CD4-positive, alpha-beta memory T cell (primary cell): Measurements from ENCODE around the gene TIAL1. TPM values are rescaled to one million over a fixed set of nuclear protein-coding genes. Genes with fewer than 3 reads are reported as not detected.
A peak's percentile ranks its signal among the peaks of the same experiment; 100 is the strongest.
"Not testable (repeated sequence)": the region's sequence is repeated elsewhere in the genome, so short reads cannot be mapped to it uniquely, and the experiment has no call there.

Experiments
- CTCF ChIA-PET: fragments of 350-600 bp; sonication (Branson Sonifier 250); formaldehyde crosslinking; loops from one replicate; lab custom pipeline; 2021; ENCODE audit warnings: inconsistent platforms; ENCODE audit not compliant: partially characterized antibody; lab: Charles Lee
- POLR2A ChIA-PET: fragments of 350-600 bp; sonication (Branson Sonifier 250); formaldehyde crosslinking; loops from one replicate; lab custom pipeline; 2021; ENCODE audit not compliant: partially characterized antibody; lab: Charles Lee
- DNase-seq, 5 donors: peaks; one replicate each; pipeline versions ENCODE4 v3.0.0 to v3.0.0-alpha.2; 2020 to 2022; ENCODE audit warnings: mixed read lengths in 1 of 5
- H3K27ac ChIP-seq: one replicate; pipeline ENCODE4 v1.7.0; 2013; ENCODE audit warnings: low read depth, low read length
- H3K27me3 ChIP-seq: 2 replicates; pipeline ENCODE4 v1.7.0; 2013; ENCODE audit warnings: mild to moderate bottlenecking, low read length, moderate library complexity; ENCODE audit not compliant: insufficient read depth
- H3K36me3 ChIP-seq: 2 replicates; pipeline ENCODE4 v1.7.0; 2013; ENCODE audit warnings: mild to moderate bottlenecking, low read length, moderate library complexity; ENCODE audit not compliant: insufficient read depth
- H3K4me1 ChIP-seq: 2 replicates; pipeline ENCODE4 v1.7.0; 2013; ENCODE audit warnings: mild to moderate bottlenecking, low read length, moderate library complexity; ENCODE audit not compliant: insufficient read depth
- H3K4me3 ChIP-seq, 2 donors: one replicate each; pipeline ENCODE4 v1.7.0; 2013; ENCODE audit warnings: low read length in 2 of 2, mild to moderate bottlenecking in 1 of 2
- H3K9me3 ChIP-seq, 2 donors: one replicate each; pipeline ENCODE4 v1.7.0; 2013; ENCODE audit warnings: low read length in 2 of 2, control low read depth in 1 of 2; ENCODE audit not compliant: control insufficient read depth in 1 of 2
- H3K27ac Mint-ChIP-seq, 7 donors: one replicate each; pipeline ENCODE4 v1.8.0; 2020 to 2021; ENCODE audit warnings: mixed read lengths in 7 of 7, mild to moderate bottlenecking in 6 of 7, inconsistent platforms in 3 of 7, moderate library complexity in 3 of 7
- H3K27me3 Mint-ChIP-seq, 2 donors: one replicate each; pipeline ENCODE4 v1.8.0; 2020 to 2021; ENCODE audit warnings: mixed read lengths in 2 of 2
- H3K36me3 Mint-ChIP-seq, 2 donors: one replicate each; pipeline ENCODE4 v1.8.0; 2020 to 2021; ENCODE audit warnings: mixed read lengths in 2 of 2, inconsistent platforms in 1 of 2, mild to moderate bottlenecking in 1 of 2
- H3K4me1 Mint-ChIP-seq, 4 donors: one replicate each; pipeline ENCODE4 v1.8.0; 2020 to 2021; ENCODE audit warnings: mixed read lengths in 4 of 4, mild to moderate bottlenecking in 1 of 4
- H3K4me3 Mint-ChIP-seq, 8 donors: one replicate each; pipeline ENCODE4 v1.8.0; 2020 to 2021; ENCODE audit warnings: mixed read lengths in 8 of 8, mild to moderate bottlenecking in 7 of 8, moderate library complexity in 6 of 8, inconsistent platforms in 3 of 8
- H3K9me3 Mint-ChIP-seq, 8 donors: one replicate each; pipeline ENCODE4 v1.8.0; 2020 to 2021; ENCODE audit warnings: mixed read lengths in 8 of 8, mild to moderate bottlenecking in 5 of 8, inconsistent platforms in 3 of 8, moderate library complexity in 1 of 8
- intact Hi-C: fragments of 100-400 bp; cut with micrococcal nuclease; formaldehyde crosslinking; loops from one replicate; pipeline ENCODE4 v1.15.1; 2023
- polyA plus RNA-seq, 2 donors: library from polyadenylated mRNA; unstranded; fragments of 300-500 nt; fragmentation: Illumina TruSeq; gene quantifications; one replicate each; pipeline ENCODE4 v1.2.3, GENCODE V29; 2021
- total RNA-seq, 2 experiments: library from RNA; stranded (reverse); gene quantifications; one replicate each; pipeline ENCODE4 v1.2.3, GENCODE V29; 2021

The TIAL1 gene
- total and polyA plus RNA-seq, 4 experiments from 2014 or later, result 8.8 to 212 (median 107) TPM

DNA sequence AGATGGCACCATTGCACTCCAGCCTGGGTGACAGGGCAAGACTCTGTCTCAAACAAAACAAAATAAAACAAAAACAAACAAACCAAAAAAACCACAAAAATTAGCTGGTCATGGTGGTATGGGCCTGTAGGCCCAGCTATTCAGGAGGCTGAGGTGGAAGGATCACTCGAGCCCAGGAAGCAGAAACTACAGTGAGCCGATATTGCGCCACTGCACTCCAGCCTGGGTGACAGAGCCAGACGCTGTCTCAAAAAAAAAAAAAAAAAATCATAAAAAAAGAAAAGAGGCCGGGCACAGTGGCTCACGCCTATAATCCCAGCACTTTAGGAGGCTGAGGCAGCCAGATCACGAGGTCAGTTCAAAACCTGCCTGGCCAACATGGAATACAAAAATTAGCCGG is 64.0 kb downstream of the TIAL1 start:
- H3K27me3 ChIP-seq, result not testable (repeated sequence)
- peaks cover 35 to 74% (median 53%) of the 10 kb centered on the region in 4 donors for H3K4me1 Mint-ChIP-seq

DNA sequence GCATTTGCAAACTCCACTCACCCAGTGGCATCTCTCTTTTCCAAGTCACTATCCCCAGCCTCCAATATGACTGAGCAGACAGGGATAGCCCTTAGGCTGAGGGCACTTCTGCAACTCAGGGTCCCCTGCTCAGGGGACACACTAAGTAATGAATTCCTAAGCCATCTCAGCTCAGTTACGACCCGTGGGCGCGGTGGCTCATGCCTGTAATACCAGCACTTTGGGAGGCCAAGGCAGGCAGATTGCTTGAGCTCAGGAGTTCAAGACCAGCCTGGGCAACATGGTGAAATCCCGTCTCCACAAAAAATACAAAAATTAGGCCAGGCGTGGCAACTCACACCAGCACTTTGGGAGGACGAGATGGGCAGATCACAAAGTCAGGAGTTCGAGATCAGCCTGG is 64.5 kb downstream of the TIAL1 start:
- ChIA-PET POLR2A (interaction anchor here (1.1 to 3.4 kb wide), 2 partner anchors 11 to 14 kb away, joined by 3 to 12 read pairs; partner anchors contain the start of gene RGS10), CTCF (interaction anchor here (2.2 kb wide), 1 partner anchor 10 kb away, joined by 10 read pairs; the partner anchor contains the start of gene RGS10)
- intact Hi-C loops, H3K27me3 Mint-ChIP-seq, H3K36me3 ChIP-seq, H3K36me3 Mint-ChIP-seq, H3K27me3 ChIP-seq, H3K9me3 ChIP-seq, H3K9me3 Mint-ChIP-seq, H3K27ac ChIP-seq, DNase-seq, H3K4me3 ChIP-seq: not testable (repeated sequence)
- Mint-ChIP-seq H3K4me3 (peak overlapping the region in 2 of 8 donors; percentile 17 to 31), H3K4me1 (peaks cover 34 to 74% (median 52%) of the 10 kb centered on the region in 4 donors), H3K27ac (peak overlapping the region in 4 of 7 donors; percentile 6 to 48 (median 40))
- peaks cover 52% of the 10 kb centered on the region for H3K4me1 ChIP-seq

More for the DNA sequence above, 64.0 kb downstream of the TIAL1 start:
- H3K27me3 Mint-ChIP-seq, H3K9me3 ChIP-seq, H3K4me3 Mint-ChIP-seq, intact Hi-C loops, DNase-seq, H3K27ac ChIP-seq, H3K4me3 ChIP-seq, H3K36me3 ChIP-seq, H3K9me3 Mint-ChIP-seq: not testable (repeated sequence)
- CTCF ChIA-PET, result interaction anchor here (0.7 to 2.2 kb wide), 3 partner anchors 9 to 44 kb away, joined by 4 to 10 read pairs (median 5); partner anchors contain the start of gene RGS10
- peak overlapping the region in 3 of 7 donors; percentile 41 to 48 (median 48) for H3K27ac Mint-ChIP-seq
- POLR2A ChIA-PET, result interaction anchor here (1.1 to 3.4 kb wide), 2 partner anchors 10 to 15 kb away, joined by 3 to 12 read pairs; partner anchors contain the start of gene RGS10
- peaks cover 57% of the 10 kb centered on the region for H3K4me1 ChIP-seq
- peaks cover 5 to 12% of the 10 kb centered on the region in 2 donors for H3K36me3 Mint-ChIP-seq

DNA sequence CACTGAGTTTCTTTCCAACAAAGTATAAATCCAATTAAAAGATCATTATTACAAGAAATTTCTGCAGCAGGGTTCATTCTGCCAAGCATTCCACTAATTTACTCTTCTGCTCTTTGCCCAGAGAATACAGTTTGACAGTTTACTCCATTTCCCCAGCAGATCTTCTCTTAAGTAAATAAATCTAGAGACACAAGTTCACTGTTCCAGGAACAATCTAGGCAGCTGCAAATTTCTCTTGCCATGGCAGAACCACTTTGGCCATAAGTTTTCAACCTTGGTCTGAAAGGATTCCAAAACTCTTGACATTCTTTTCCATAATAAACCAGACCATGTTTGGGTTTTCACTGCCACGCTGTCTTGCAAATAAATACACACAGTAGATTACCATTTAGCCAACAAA is 65.7 kb downstream of the TIAL1 start:
- Mint-ChIP-seq H3K36me3 (peaks cover 5 to 19% of the 10 kb centered on the region in 2 donors), H3K9me3 (no peaks in the 10 kb centered on the region), H3K27ac (peak overlapping the region in 5 of 7 donors; percentile 1 to 25 (median 14)), H3K4me3 (no peak overlapping the region), H3K27me3 (no peaks in the 10 kb centered on the region), H3K4me1 (peaks cover 36 to 70% (median 46%) of the 10 kb centered on the region in 4 donors)
- intact Hi-C loops, result no loop called here
- H3K36me3 ChIP-seq, result peaks cover 13% of the 10 kb centered on the region
- DNase-seq, result no peak
- no peaks in the 10 kb centered on the region for H3K9me3 ChIP-seq
- no peak overlapping the region for H3K27ac ChIP-seq
- peaks cover 42% of the 10 kb centered on the region for H3K4me1 ChIP-seq
- POLR2A ChIA-PET, result interaction anchor here (1.2 to 3.4 kb wide), 3 partner anchors 9 to 12 kb away, joined by 3 to 12 read pairs (median 6); partner anchors contain the start of gene RGS10
- no peaks in the 10 kb centered on the region for H3K27me3 ChIP-seq
- CTCF ChIA-PET, result interaction anchor here (0.5 to 2.2 kb wide), 3 partner anchors 12 to 387 kb away, joined by 3 to 13 read pairs (median 4); partner anchors contain the start of gene RGS10
- no peak overlapping the region for H3K4me3 ChIP-seq

DNA sequence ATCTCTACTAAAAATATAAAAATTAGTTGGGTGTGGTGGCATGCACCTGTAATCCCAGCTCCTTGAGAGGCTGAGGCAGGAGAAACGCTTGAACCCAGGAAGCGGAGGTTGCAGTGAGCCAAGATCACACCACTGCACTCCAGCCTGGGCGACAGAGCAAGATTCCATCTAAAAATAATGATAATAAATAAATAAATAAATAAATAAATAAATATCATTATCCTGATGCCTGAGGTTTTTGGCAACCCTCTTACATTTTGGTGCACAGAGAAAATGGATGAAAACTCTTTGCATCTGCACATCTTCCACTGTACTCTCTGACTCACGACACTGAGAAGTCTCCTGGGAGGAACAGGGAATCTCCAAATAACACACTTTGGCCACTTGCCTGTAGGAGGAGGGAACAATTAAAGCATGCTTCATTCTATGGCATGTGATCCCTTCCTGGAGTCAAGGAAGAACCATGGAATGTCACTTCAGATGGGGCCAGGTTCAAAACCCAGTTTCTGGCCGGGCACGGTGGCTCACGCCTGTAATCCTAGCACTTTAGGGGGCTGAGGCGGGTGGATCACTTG is 68.0 kb downstream of the TIAL1 start:
- Histone ChIP-seq H3K36me3 (peaks cover 34% of the 10 kb centered on the region), H3K4me1 (peaks cover 28% of the 10 kb centered on the region)
- H3K4me3 ChIP-seq, H3K4me3 Mint-ChIP-seq, intact Hi-C loops, H3K9me3 Mint-ChIP-seq, H3K27ac ChIP-seq, H3K27me3 Mint-ChIP-seq, H3K9me3 ChIP-seq, H3K27me3 ChIP-seq, DNase-seq, POLR2A ChIA-PET: not testable (repeated sequence)
- Mint-ChIP-seq H3K27ac (peak overlapping the region in 1 of 7 donors; percentile 12), H3K36me3 (peaks cover 21 to 36% of the 10 kb centered on the region in 2 donors), H3K4me1 (peaks cover 29 to 61% (median 34%) of the 10 kb centered on the region in 4 donors)
- CTCF ChIA-PET, result interaction anchor here (1.1 to 1.3 kb wide), 2 partner anchors 14 to 39 kb away, joined by 3 to 4 read pairs; partner anchors contain the start of gene RGS10

DNA sequence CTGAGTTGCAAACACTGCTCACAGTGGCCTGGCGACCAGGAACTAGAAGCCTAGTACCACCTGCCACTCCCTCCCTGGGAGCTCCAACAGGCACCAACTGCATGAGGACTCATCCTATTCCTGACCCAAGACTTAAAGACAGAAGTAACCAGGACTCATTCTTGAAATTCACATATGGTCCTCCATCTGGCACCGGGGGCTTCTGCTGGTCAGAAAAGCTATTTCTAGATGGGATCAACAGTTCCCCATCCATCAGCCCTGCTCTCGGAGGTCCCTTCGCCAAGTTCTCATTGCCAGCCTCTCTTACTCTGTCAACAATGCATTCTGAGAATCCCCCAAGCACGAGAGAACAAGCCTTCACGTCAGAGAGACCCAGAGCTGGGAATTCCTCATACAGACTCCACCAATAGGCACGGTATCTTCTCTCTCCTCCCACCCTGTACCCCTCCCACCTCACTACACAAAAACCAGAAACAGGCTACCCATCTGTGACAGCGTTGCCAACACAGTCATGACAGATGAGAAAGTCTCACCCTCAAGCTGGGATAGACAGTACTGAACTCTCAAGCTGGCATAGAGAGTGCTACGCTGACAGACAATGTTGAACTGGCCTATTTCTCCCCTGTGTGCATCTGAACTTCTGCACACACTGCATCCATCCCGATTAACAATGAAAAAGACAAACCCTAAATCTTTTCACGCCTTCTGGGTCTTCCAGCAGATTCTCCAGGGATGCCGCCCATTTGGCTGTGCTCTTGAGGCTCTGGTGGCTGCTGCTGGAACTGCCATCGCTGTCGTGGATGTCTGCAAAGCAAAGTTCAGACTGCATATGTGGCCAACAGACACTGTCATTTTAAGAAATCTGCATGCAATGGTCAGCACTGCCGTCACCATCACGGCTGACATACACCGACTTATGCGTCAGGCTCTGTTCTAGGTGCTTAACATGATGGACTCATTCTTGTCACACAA is 69.9 kb downstream of the TIAL1 start:
- no peaks in the 10 kb centered on the region for H3K27me3 Mint-ChIP-seq
- peaks cover 34 to 47% of the 10 kb centered on the region in 2 donors for H3K36me3 Mint-ChIP-seq
- intact Hi-C loops, result no loop called here
- Histone ChIP-seq H3K4me1 (peaks cover 20% of the 10 kb centered on the region), H3K9me3 (no peaks in the 10 kb centered on the region), H3K27me3 (no peaks in the 10 kb centered on the region), H3K4me3 (no peak overlapping the region), H3K36me3 (peaks cover 48% of the 10 kb centered on the region), H3K27ac (no peak overlapping the region)
- POLR2A ChIA-PET, result interaction anchor here (0.6 to 1.9 kb wide), 3 partner anchors 14 to 101 kb away, joined by 3 to 5 read pairs (median 3); partner anchors contain the start of gene RGS10
- peak overlapping the region in 1 of 8 donors; percentile 49 for H3K4me3 Mint-ChIP-seq
- no peak for DNase-seq
- H3K9me3 Mint-ChIP-seq, result no peaks in the 10 kb centered on the region
- H3K27ac Mint-ChIP-seq, result peak overlapping the region in 5 of 7 donors; percentile 29 to 78 (median 53)
- peaks cover 23 to 53% (median 26%) of the 10 kb centered on the region in 4 donors for H3K4me1 Mint-ChIP-seq
- CTCF ChIA-PET, result interaction anchor here (0.7 to 1.2 kb wide), 4 partner anchors 9 to 325 kb away, joined by 3 read pairs; no protein-coding TSS in a partner anchor

DNA sequence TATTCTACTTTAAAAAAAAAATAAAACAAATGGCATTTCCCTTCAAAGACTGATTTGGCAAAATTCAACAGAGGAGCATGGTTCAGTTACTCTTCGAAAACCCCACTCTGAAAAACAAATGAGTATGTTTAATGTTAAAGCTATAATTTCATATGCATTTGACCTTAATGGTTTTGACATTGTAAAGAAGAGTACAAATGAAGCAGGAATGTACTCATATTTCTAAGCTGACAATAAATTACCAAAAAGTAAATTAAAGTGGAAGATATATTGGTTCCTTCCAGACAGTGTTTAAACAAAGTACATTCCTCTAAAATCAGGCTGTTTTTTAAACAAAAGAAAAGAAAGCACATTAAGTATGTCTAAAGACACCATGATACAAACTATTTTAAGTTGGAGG is 70.6 kb downstream of the TIAL1 start:
- H3K4me1 Mint-ChIP-seq, result peaks cover 19 to 47% (median 20%) of the 10 kb centered on the region in 4 donors
- peaks cover 50% of the 10 kb centered on the region for H3K36me3 ChIP-seq

More for the DNA sequence above, 70.6 kb downstream of the TIAL1 start:
- H3K4me3 Mint-ChIP-seq, result no peak overlapping the region
- intact Hi-C loops, result no loop called here
- H3K4me3 ChIP-seq, result no peak overlapping the region
- ChIA-PET POLR2A (interaction anchor here (1.4 to 1.9 kb wide), 2 partner anchors 15 to 16 kb away, joined by 3 to 5 read pairs; partner anchors contain the start of gene RGS10), CTCF (interaction anchor here (0.7 to 1.2 kb wide), 3 partner anchors 8 to 324 kb away, joined by 3 read pairs; no protein-coding TSS in a partner anchor)
- H3K9me3 Mint-ChIP-seq, result no peaks in the 10 kb centered on the region
- peak overlapping the region in 1 of 7 donors; percentile 66 for H3K27ac Mint-ChIP-seq
- peaks cover 12% of the 10 kb centered on the region for H3K4me1 ChIP-seq
- H3K27me3 Mint-ChIP-seq, result no peaks in the 10 kb centered on the region
- no peak for DNase-seq
- H3K9me3 ChIP-seq, result no peaks in the 10 kb centered on the region
- H3K36me3 Mint-ChIP-seq, result peaks cover 39 to 51% of the 10 kb centered on the region in 2 donors
- no peaks in the 10 kb centered on the region for H3K27me3 ChIP-seq
- H3K27ac ChIP-seq, result no peak overlapping the region
